Caki2 (cell line): ENCODE data around the gene PRICKLE2. TPM values are rescaled to one million over a fixed set of nuclear protein-coding genes. Genes with fewer than 3 reads are reported as not detected.
A peak's percentile ranks its signal among the peaks of the same experiment; 100 is the strongest.

ENCODE experiments used
- DNase-seq: peaks from one replicate; pipeline ENCODE4 v3.0.0-alpha.2; 2015; ENCODE audit warnings: low read depth
- in situ Hi-C: cut with HindIII; loops from 2 replicates; pipeline ENCODE4 v1.10.0; 2016; ENCODE audit warnings: low sequenced_read_pairs, low pct_unique_long_range_greater_than_20kb, mixed read lengths
- total RNA-seq: library from RNA; depleted of rRNA; stranded (reverse); fragments of >200 nt; shearing (Covaris generic); gene quantifications from 2 replicates; pipeline ENCODE4 v1.2.3, GENCODE V29; 2014; ENCODE audit warnings: low replicate concordance

The PRICKLE2 gene
- total RNA-seq, 1 experiment from 2014 or later, result 0.24 TPM

DNA sequence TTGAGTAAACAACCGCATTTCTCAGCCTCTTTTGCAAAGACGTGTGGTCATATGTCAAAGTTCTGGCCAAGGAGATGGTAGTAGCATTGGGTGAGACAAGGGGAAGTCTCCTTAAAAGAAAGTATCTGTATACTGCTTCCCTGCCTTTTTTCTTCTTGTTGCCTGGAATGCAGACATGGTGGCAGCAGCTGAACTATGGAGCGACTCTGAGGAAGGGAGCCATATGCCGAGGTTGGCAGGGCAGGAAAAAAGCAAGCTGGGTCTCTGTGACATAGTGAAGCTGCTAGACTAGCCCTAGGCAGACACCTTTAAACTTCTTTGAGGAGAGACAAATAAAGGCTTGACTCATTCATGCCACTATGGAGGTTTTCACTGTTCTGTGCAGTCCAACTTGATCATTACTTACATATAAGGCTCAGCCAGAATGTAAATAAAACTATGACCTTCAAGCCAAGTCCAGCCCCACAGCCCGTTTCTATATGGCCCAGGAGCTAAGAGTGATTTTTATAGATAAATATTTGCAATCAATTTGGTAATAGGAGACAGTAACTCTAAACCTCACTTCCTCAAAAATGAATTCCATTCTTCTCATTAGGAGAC lies 30.6 kb upstream of the PRICKLE2 start:
- DNase-seq, result no peak
- in situ Hi-C loops, result no loop called here

DNA sequence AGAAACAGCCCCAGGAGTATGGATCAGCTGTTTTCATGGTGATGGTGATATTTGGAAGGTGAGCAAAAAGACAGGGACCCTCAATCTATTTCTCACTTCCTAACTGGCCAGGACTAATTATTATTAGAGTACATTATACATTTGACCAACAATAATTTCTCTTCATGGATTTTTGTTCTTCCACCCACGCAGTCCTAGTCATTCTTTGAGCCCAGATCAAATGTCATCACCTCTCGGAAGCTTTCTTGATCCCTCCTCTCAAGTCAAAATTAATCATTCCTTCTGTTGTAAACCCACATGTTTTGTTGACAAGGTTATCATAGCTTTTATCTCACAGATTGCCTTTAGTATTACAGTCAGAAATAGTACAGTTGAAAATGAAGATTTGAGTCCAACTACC lies 29.2 kb upstream of the PRICKLE2 start:
- in situ Hi-C loops, result no loop called here
- no peak for DNase-seq

DNA sequence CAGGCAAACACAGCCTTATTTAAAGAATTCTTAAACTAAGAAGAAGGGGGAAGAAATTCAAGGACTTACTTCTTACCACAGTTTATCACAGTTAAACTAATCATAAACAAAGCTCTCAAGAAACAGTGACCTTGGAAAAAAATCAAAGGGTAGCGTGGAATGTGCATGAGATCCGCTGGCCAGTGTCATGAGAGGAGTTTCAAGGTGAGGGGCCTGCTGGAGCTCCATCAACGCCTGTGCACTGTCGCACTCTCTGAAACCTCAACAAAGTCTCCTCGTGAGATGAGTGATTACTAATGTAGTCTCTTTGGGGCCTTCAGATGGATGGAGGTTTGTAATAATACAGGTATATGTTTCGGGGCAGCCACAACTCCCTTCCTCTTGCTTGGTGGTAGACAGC lies 28.4 kb upstream of the PRICKLE2 start:
- in situ Hi-C loops, result no loop called here
- DNase-seq, result no peak

DNA sequence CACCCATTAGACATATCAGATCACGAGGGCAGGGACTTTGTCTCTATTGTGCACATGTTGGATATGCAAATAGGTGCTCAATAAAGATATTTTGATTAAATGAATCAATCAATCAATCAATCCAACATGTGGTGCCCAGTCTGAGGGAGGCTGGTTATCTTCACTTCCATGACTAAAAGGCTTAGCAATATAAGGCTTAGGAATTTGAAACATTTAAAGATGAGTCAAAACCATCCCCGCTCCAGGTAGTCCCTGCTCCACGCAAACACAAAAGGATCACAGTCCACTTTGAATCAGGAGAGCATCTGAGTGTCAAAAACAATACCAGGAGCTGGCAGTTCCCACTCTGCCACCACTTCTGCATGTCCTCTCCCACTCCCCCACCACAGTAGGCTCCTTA lies 25.8 kb upstream of the PRICKLE2 start:
- DNase-seq, result no peak
- in situ Hi-C loops, result no loop called here

- in situ Hi-C loops, result no loop called here
- no peak for DNase-seq
Measured at GRCh38 chr3:64247991-64248646, 22.9 kb upstream of the PRICKLE2 start.

DNA sequence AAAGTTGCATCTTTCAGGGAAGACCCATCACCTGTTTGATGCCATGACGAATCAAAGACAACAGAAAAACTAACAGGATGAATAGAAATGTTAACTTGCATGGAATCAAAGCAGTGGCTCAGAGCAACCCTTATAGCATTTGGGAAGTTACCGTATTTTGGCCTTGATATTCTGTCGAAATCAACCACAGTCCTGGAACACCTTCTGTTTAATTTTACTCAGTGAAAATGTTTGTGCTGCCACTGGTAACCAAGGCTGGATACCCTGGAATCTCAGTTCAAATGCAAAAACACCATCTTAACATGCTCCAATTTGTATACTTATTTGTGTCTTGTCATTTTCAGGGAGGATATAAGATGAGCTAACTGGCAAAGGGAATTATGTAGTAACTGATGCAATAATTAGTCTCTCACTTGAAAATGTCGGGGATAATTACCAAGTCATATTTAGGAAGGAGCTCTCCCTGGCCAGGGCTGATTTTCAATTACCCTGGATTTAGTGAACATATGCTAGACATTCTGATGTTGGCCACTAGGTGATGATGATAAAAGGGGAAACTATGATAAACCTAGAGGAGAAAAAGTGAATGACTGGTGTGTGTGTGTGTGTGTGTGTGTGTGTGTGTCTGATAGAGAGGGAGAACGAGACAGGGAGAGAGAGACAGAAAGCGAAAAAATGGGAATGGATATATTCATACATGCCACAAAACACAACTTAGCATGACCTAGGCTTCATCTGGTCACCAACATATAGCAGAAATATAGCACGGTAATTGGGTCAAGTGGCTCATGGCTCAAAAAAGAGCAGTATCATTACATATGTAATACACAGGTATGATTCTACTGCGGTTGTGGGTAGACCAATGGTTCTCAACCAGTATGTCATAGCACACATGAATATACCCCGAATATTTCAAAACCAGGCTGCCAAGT lies 19.0 kb upstream of the PRICKLE2 start:
- in situ Hi-C loops, result no loop called here

GRCh38 chr3:64242435-64242834 lies 17.2 kb upstream of the PRICKLE2 start:
- in situ Hi-C loops, result no loop called here
- DNase-seq, result peak; percentile 55

More for the DNA sequence above, 19.0 kb upstream of the PRICKLE2 start:
- peak; percentile 34 for DNase-seq

DNA sequence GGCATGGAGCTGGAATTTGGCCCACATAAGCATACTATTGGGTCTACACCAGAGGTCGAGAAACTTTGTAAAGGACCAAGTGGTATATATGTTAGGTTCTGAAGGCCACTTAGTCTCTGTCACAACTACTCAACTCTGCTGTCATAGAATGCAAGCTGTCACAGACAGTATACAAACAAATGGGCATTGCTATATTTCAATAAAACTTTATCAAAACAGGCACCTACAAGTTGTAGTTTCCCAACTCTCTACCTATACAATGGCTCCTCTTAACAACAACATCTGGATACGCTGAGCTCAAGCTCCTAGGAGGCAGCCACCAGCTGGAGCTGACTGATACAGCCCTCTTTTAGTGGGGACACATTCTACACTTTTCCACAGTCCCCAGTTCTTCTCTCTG lies 15.7 kb upstream of the PRICKLE2 start:
- DNase-seq, result no peak
- in situ Hi-C loops, result no loop called here

GRCh38 chr3:64240396-64240795 lies 15.1 kb upstream of the PRICKLE2 start:
- in situ Hi-C loops, result no loop called here
- DNase-seq, result no peak

GRCh38 chr3:64239841-64240240 lies 14.6 kb upstream of the PRICKLE2 start:
- DNase-seq, result no peak
- in situ Hi-C loops, result no loop called here

- in situ Hi-C loops, result no loop called here
- peak; percentile 58 for DNase-seq
Measured at GRCh38 chr3:64238971-64239667, 13.9 kb upstream of the PRICKLE2 start.

DNA sequence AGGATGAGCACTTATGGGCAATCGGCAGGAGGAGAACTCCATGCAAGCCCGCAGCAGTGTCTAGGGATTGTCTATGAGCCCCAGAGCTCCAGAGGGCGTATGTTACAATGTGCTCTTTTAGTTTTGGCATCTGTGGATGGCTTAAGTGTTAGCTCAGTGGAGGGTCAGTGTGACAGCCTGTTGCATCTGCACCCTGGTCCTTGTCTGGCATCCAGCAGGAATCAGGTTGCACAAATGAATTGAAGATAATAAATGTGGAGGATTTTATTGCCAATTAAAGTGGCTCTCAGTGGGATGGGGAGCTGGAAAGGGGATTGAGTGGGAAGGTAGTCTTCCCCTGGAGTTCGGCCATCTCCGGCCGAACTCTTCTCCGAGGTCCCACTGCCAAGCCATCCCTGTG lies 11.8 kb upstream of the PRICKLE2 start:
- in situ Hi-C loops, result no loop called here
- DNase-seq, result no peak

- in situ Hi-C loops, result no loop called here
Measured at GRCh38 chr3:64235605-64236004, 10.3 kb upstream of the PRICKLE2 start.

DNA sequence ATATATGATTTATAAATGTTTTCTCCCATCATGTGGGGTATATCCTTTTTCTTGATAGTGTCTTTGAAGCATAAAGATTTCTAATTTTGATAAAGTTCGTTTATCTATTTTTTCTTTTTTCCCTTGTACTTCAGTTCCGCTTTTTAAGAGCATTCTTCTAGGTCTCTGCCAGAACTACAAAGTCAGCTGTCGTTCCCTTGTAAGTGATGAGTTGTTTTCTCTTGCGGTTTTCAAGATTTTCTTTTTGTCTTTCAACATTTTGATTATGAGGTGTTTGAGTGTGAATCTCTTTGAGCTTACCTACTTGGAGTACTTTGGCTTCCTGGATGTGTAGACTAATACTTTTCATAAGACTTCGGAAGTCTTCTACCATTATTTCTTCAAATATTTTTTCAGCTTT lies 9.3 kb upstream of the PRICKLE2 start:
- in situ Hi-C loops, result no loop called here
- DNase-seq, result no peak

More at GRCh38 chr3:64235605-64236004, 10.3 kb upstream of the PRICKLE2 start:
- no peak for DNase-seq

GRCh38 chr3:64232821-64233220 lies 7.6 kb upstream of the PRICKLE2 start:
- in situ Hi-C loops, result no loop called here
- no peak for DNase-seq

GRCh38 chr3:64229903-64230302 lies 4.6 kb upstream of the PRICKLE2 start:
- in situ Hi-C loops, result no loop called here
- no peak for DNase-seq

DNA sequence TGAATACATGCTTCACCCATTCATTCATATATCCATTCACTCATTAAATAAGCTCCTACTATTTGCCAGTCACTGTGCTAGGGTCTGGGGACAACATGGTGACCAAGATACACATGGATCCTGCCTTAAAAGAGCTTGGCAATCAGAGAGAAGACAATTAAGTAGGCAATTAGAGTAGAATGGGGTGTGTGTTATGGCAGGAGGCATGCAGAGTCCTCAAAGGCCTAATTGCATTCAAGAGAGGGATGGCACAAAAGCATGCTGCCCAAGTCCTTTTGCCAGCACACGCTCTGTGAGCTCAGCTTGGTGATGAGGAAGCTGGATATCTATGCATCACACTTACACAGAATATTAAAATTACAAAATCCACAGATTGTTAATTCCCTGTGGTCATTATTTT lies 2.8 kb upstream of the PRICKLE2 start:
- in situ Hi-C loops, result no loop called here
- no peak for DNase-seq

DNA sequence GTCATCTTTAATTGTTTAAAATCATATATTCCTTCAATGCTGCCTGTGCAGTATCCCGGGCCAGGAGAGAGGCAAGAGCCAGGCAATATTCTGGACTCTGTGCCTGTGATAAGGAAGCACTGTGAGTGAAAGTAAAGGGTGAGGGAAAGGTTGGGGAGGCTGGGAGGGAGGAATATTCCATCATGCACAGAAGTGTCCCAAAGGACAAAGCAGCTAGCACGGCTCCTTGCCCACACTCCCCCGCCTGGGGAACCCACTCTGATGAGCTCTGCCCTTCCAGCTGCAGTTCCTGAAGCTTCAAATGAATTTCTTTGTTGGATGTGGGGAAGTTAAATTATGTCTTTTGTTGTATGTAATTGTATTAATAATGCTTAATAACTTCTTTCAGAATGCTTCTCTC lies 1.5 kb upstream of the PRICKLE2 start:
- in situ Hi-C loops, result no loop called here
- no peak for DNase-seq
